Osteoblast (primary cell): ENCODE results near the gene CCR5AS.

Source experiments
- DNase-seq: peaks from one replicate; pipeline ENCODE4 v3.0.0; 2011; ENCODE audit warnings: low spot score, mixed read lengths; ENCODE audit not compliant: insufficient read length; ENCODE audit errors: missing footprints
- H2AFZ ChIP-seq: 2 replicates; pipeline ENCODE4 v1.6.0; 2011; ENCODE audit warnings: mild to moderate bottlenecking, low read length
- H3K27ac ChIP-seq: 2 replicates; pipeline ENCODE4 v1.5.1; 2011; ENCODE audit warnings: mild to moderate bottlenecking, low read depth, low read length, moderate library complexity
- H3K27me3 ChIP-seq: 2 replicates; pipeline ENCODE4 v1.6.0; 2012; ENCODE audit warnings: mild to moderate bottlenecking, control low read depth, inconsistent platforms, low read length, moderate library complexity; ENCODE audit not compliant: insufficient read depth
- H3K36me3 ChIP-seq: 2 replicates; pipeline ENCODE4 v1.5.1; 2011; ENCODE audit warnings: mild to moderate bottlenecking, low read length, control low read depth, moderate library complexity; ENCODE audit not compliant: insufficient read depth
- H3K4me1 ChIP-seq: 2 replicates; pipeline ENCODE4 v1.5.1; 2011; ENCODE audit warnings: mild to moderate bottlenecking, low read length, control low read depth, moderate library complexity; ENCODE audit not compliant: insufficient read depth
- H3K4me2 ChIP-seq: 2 replicates; pipeline ENCODE4 v1.6.0; 2011; ENCODE audit warnings: mild to moderate bottlenecking, low read length; ENCODE audit not compliant: insufficient read depth
- H3K4me3 ChIP-seq: fragments of 200-600 bp; sonication (generic); 3 replicates; pipeline ENCODE4 v1.5.1; 2012; ENCODE audit warnings: mild to moderate bottlenecking, low read length, inconsistent platforms; ENCODE audit not compliant: insufficient read depth
- H3K79me2 ChIP-seq: 2 replicates; pipeline ENCODE4 v1.6.0; 2012; ENCODE audit warnings: mild to moderate bottlenecking, low read length, control low read depth, inconsistent platforms; ENCODE audit not compliant: insufficient read depth
- H3K9me3 ChIP-seq: 2 replicates; pipeline ENCODE4 v1.5.1; 2011; ENCODE audit warnings: low read depth, low read length, control low read depth
- H4K20me1 ChIP-seq: 2 replicates; pipeline ENCODE4 v1.6.0; 2012; ENCODE audit warnings: mild to moderate bottlenecking, low read length, control low read depth; ENCODE audit not compliant: insufficient read depth
- TF ChIP-seq, protein P1 (sequence below): IDR thresholded peaks from 2 replicates; pipeline ENCODE4 v1.5.1; 2011; ENCODE audit warnings: mild to moderate bottlenecking, low read depth, low read length, moderate library complexity; ENCODE audit errors: extremely low read depth

Gene CCR5AS

DNA sequence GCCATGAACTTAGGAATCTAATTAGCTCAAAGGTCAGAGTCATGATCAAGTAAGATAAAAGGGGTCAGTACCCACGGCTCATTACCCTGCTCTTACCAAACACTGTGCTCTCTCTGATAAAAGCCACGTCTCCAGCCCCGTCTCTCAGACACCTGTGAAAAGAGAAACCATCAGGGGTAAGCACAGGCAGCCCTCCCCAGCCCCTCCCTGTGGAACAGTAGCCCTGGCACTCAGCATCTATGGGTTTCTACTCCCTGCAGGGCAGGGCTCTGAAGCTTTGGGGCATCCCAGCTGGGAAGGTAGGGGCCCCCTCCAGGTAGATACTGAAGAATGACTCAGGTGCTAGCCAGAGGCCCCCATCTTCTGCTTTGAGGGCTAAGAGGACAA is 47.3 kb upstream of the CCR5AS start:
- TF ChIP-seq, protein P1, sequence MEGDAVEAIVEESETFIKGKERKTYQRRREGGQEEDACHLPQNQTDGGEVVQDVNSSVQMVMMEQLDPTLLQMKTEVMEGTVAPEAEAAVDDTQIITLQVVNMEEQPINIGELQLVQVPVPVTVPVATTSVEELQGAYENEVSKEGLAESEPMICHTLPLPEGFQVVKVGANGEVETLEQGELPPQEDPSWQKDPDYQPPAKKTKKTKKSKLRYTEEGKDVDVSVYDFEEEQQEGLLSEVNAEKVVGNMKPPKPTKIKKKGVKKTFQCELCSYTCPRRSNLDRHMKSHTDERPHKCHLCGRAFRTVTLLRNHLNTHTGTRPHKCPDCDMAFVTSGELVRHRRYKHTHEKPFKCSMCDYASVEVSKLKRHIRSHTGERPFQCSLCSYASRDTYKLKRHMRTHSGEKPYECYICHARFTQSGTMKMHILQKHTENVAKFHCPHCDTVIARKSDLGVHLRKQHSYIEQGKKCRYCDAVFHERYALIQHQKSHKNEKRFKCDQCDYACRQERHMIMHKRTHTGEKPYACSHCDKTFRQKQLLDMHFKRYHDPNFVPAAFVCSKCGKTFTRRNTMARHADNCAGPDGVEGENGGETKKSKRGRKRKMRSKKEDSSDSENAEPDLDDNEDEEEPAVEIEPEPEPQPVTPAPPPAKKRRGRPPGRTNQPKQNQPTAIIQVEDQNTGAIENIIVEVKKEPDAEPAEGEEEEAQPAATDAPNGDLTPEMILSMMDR: no peak
- no peaks in the 10 kb centered on the region for H3K9me3 ChIP-seq
- H2AFZ ChIP-seq: no peak overlapping the region
- H3K79me2 ChIP-seq: no peaks in the 10 kb centered on the region
- no peak overlapping the region for H3K27ac ChIP-seq
- H3K4me2 ChIP-seq: no peak overlapping the region
- peaks cover 26% of the 10 kb centered on the region for H3K27me3 ChIP-seq
- no peaks in the 10 kb centered on the region for H3K36me3 ChIP-seq
- DNase-seq: no peak
- no peaks in the 10 kb centered on the region for H3K4me1 ChIP-seq
- H3K4me3 ChIP-seq: no peak overlapping the region
- H4K20me1 ChIP-seq: no peaks in the 10 kb centered on the region

DNA sequence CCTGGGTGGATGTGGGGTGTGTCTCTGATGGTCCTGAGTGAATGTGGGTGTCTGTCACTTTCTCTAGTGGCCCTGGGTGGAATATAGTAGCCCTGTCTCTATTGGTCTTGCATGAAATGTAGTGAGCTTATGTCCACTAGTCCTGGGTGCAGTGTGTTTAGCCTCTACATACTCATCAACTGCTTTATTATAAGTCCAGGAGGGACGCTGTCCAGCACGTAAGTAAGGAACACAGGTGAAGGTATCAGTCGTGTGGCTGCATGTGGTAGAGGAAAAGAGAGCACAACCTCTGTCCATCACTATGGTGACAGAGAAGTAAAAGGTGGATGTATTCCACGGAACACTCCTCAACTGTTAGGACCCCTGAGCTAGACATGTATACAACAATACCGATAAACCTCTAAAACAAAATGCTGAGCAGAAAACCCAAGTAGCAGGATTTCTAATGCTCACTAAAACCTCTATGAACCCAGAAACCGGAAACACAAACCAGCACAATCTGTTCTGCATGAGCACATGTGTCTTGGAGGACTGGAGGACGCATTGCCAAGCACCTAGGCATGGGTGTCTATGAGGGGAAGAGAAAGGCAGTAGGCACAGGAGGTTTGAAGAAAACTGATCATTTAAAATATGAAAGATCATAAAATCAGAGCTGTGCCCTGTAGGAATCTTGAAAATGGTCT is 46.8 kb upstream of the CCR5AS start:
- H3K4me1 ChIP-seq: no peaks in the 10 kb centered on the region
- no peak overlapping the region for H2AFZ ChIP-seq
- H3K36me3 ChIP-seq: no peaks in the 10 kb centered on the region
- DNase-seq: no peak
- no peak overlapping the region for H3K4me2 ChIP-seq
- no peak overlapping the region for H3K27ac ChIP-seq
- no peak overlapping the region for H3K4me3 ChIP-seq
- no peaks in the 10 kb centered on the region for H3K79me2 ChIP-seq
- H4K20me1 ChIP-seq: no peaks in the 10 kb centered on the region
- TF ChIP-seq, protein P1: no peak
- H3K27me3 ChIP-seq: peaks cover 24% of the 10 kb centered on the region
- no peaks in the 10 kb centered on the region for H3K9me3 ChIP-seq

DNA sequence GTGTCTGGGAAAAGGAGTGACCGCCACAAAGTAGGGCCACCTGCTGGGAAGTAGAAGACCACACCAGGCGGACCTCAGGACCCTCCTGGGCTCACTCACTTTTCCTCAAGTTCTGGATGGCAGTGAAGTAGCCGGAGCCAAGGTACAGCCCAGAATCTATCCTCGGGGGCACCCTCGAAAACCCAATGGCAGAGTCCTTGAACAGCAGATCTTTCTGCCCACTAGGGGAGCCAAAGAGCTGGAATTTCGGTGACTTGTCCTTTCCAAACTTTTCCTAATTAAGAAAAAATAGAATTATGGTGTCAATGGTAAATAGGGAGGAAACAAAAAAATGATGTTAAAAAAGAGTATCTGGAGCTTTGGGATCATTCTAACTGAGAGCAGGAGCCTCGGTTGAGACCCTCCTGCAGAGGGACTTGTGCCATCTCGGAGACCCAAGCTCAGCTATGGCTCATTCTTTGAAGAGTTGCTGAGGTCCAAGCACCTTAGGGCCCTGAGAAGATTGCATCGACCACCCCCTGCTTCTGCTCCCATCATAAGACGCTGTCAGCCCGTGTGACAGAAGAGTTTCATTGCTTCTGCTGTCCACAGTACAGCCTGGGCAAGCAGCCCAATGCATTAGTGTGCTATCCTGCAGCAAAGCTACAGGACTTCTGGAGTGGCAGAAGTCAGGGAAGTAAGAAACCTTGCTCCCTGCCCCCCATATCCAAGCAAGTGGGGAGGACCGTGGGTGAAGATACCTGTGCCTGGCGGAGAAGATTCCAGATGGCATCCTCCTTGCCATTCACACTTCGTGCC is 43.1 kb upstream of the CCR5AS start:
- Histone ChIP-seq H3K4me1 (no peaks in the 10 kb centered on the region), H3K4me2 (no peak overlapping the region), H4K20me1 (no peaks in the 10 kb centered on the region), H3K27ac (no peak overlapping the region), H3K4me3 (no peak overlapping the region), H3K9me3 (no peaks in the 10 kb centered on the region), H3K36me3 (no peaks in the 10 kb centered on the region), H2AFZ (no peak overlapping the region), H3K27me3 (peaks cover 35% of the 10 kb centered on the region), H3K79me2 (no peaks in the 10 kb centered on the region)
- TF ChIP-seq, protein P1: peak; percentile 80
- DNase-seq: peak; percentile 90

DNA sequence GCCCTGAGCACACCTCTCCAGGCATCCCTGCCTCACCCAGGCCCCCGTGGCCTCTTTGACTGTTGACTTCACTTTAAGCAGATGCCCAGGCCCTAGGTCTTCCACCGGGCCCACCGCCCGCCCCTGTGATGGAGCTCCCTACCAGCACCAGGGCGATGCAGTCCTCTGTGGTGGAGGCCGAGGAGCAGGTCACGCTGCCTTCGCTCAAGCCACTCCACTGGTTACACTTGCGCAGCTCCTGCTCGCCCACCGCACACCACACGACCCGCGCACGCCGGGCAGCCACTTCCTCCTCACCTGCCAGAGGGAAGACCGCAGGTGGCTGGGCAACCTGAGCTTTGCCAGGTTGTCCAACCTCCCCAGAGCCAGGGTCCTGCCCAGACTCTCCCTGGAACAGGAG is 41.9 kb upstream of the CCR5AS start:
- no peaks in the 10 kb centered on the region for H3K9me3 ChIP-seq
- TF ChIP-seq, protein P1: no peak
- peaks cover 30% of the 10 kb centered on the region for H3K27me3 ChIP-seq
- no peaks in the 10 kb centered on the region for H4K20me1 ChIP-seq
- no peaks in the 10 kb centered on the region for H3K36me3 ChIP-seq
- no peaks in the 10 kb centered on the region for H3K4me1 ChIP-seq
- H3K79me2 ChIP-seq: no peaks in the 10 kb centered on the region
- H3K4me2 ChIP-seq: no peak overlapping the region
- no peak overlapping the region for H3K27ac ChIP-seq
- no peak overlapping the region for H3K4me3 ChIP-seq
- no peak overlapping the region for H2AFZ ChIP-seq
- no peak for DNase-seq
